Activated CD8-positive, alpha-beta T cell treated with anti-CD3 and anti-CD28 coated beads for 36 hours (primary cell): Measurements from ENCODE around the gene RCAN1. TPM values are rescaled to one million over a fixed set of nuclear protein-coding genes. Genes with fewer than 3 reads are reported as not detected.

Source experiments
- ATAC-seq: fragments of 200-7000 bp; cut with Tn5 transposase; one replicate; pipeline ENCODE4 v1.10.0; 2021; ENCODE audit warnings: mild to moderate bottlenecking, moderate library complexity
- CTCF ChIA-PET: fragments of 350-600 bp; sonication (Branson Sonifier 250); formaldehyde crosslinking; loops from one replicate; lab custom pipeline; 2021; ENCODE audit warnings: antibody characterized with exemption; lab: Charles Lee
- POLR2A ChIA-PET: fragments of 350-600 bp; sonication (Branson Sonifier 250); formaldehyde crosslinking; loops from one replicate; lab custom pipeline; 2021; ENCODE audit warnings: antibody characterized with exemption; lab: Charles Lee
- DNase-seq: peaks from one replicate; pipeline ENCODE4 v3.0.0-alpha.2; 2020
- H3K27ac Mint-ChIP-seq: one replicate; pipeline ENCODE4 v1.8.0; 2021; ENCODE audit warnings: mild to moderate bottlenecking, mixed read lengths
- H3K27me3 Mint-ChIP-seq: one replicate; pipeline ENCODE4 v1.8.0; 2021; ENCODE audit warnings: mixed read lengths
- H3K36me3 Mint-ChIP-seq: one replicate; pipeline ENCODE4 v1.8.0; 2021; ENCODE audit warnings: low read depth, mixed read lengths
- H3K4me1 Mint-ChIP-seq: one replicate; pipeline ENCODE4 v1.8.0; 2021; ENCODE audit warnings: low read depth, mixed read lengths
- H3K4me3 Mint-ChIP-seq: one replicate; pipeline ENCODE4 v1.8.0; 2021; ENCODE audit warnings: mild to moderate bottlenecking, moderate library complexity, mixed read lengths
- H3K9me3 Mint-ChIP-seq: one replicate; pipeline ENCODE4 v1.8.0; 2021; ENCODE audit warnings: mixed read lengths
- CTCF ChIP-seq: fragments of 200-600 bp; IDR thresholded peaks from one replicate; pipeline ENCODE4 v1.8.0; 2022; ENCODE audit warnings: antibody characterized with exemption, mild to moderate bottlenecking
- intact Hi-C: fragments of 100-400 bp; cut with micrococcal nuclease; formaldehyde crosslinking; loops from one replicate; pipeline ENCODE4 v1.10.0; 2022
- total RNA-seq, 2 experiments: library from RNA; stranded (reverse); gene quantifications; one replicate each; pipeline ENCODE4 v1.2.3, GENCODE V29; 2021

The RCAN1 gene
- total RNA-seq, 2 experiments from 2014 or later, result 6.1 to 7.8 TPM

- Mint-ChIP-seq H3K36me3 (no peaks in the 10 kb centered on the region), H3K4me1 (no peaks in the 10 kb centered on the region), H3K4me3 (no peak overlapping the region), H3K27me3 (peaks cover 5% of the 10 kb centered on the region), H3K27ac (no peak overlapping the region), H3K9me3 (no peaks in the 10 kb centered on the region)
- ATAC-seq (no peak), DNase-seq (no peak)
- ChIA-PET POLR2A (interaction anchor here (1.2 kb wide), 1 partner anchor 14 kb away, joined by 4 read pairs; no protein-coding TSS in a partner anchor), CTCF (interaction anchor here (0.6 to 1.8 kb wide), 7 partner anchors 12 to 263 kb away, joined by 3 to 5 read pairs (median 3); partner anchors contain the start of gene KCNE2)
- intact Hi-C loops, result no loop called here
- TF ChIP-seq CTCF, result no peak
These were observed 10.2 kb upstream of the RCAN1 start for GRCh38 chr21:34625030-34625593.

- H3K4me1 Mint-ChIP-seq, result no peaks in the 10 kb centered on the region
- ChIA-PET POLR2A (interaction anchor here (1.5 kb wide), 1 partner anchor 9 kb away, joined by 5 read pairs; no protein-coding TSS in a partner anchor), CTCF (interaction anchor here (1.7 kb wide), 1 partner anchor 9 kb away, joined by 4 read pairs; no protein-coding TSS in a partner anchor)
- peaks cover 5% of the 10 kb centered on the region for H3K27me3 Mint-ChIP-seq
- H3K4me3 Mint-ChIP-seq, result no peak overlapping the region
- no peak overlapping the region for H3K27ac Mint-ChIP-seq
- no peak for DNase-seq
- no peaks in the 10 kb centered on the region for H3K36me3 Mint-ChIP-seq
- no peak for TF ChIP-seq CTCF
- no peaks in the 10 kb centered on the region for H3K9me3 Mint-ChIP-seq
- intact Hi-C loops, result no loop called here
- no peak for ATAC-seq
These were observed 8.6 kb upstream of the RCAN1 start for GRCh38 chr21:34623516-34623915.

GRCh38 chr21:34621434-34622350 lies 6.8 kb upstream of the RCAN1 start:
- Mint-ChIP-seq H3K27ac (no peak overlapping the region), H3K4me1 (no peaks in the 10 kb centered on the region), H3K36me3 (no peaks in the 10 kb centered on the region), H3K4me3 (no peak overlapping the region), H3K27me3 (peaks cover 5% of the 10 kb centered on the region), H3K9me3 (no peaks in the 10 kb centered on the region)
- no peak for TF ChIP-seq CTCF
- CTCF ChIA-PET, result interaction anchor here (0.7 to 1.9 kb wide), 5 partner anchors 8 to 260 kb away, joined by 3 to 4 read pairs (median 3); no protein-coding TSS in a partner anchor
- intact Hi-C loops, result no loop called here
- ATAC-seq, result no peak
- DNase-seq, result no peak
- POLR2A ChIA-PET, result interaction anchor here (0.6 to 1.5 kb wide), 3 partner anchors 8 to 107 kb away, joined by 3 to 5 read pairs (median 3); no protein-coding TSS in a partner anchor

GRCh38 chr21:34619841-34620665 lies 5.1 kb upstream of the RCAN1 start:
- no peak for ATAC-seq
- Mint-ChIP-seq H3K27ac (no peak overlapping the region), H3K4me3 (no peak overlapping the region), H3K27me3 (peaks cover 5% of the 10 kb centered on the region), H3K36me3 (no peaks in the 10 kb centered on the region), H3K4me1 (no peaks in the 10 kb centered on the region), H3K9me3 (no peaks in the 10 kb centered on the region)
- DNase-seq, result no peak
- ChIA-PET POLR2A (no interaction called here), CTCF (interaction anchor here (0.7 to 1.0 kb wide), 2 partner anchors 9 to 12 kb away, joined by 3 to 5 read pairs; no protein-coding TSS in a partner anchor)
- intact Hi-C loops, result loop anchor here (10.0 kb wide), 1 partner anchor 705 kb away; the partner anchor contains the start of gene ATP5PO
- no peak for TF ChIP-seq CTCF
